Gastrocnemius medialis (tissue), 4 donors: ENCODE results near the gene COL5A2. TPM values are rescaled to one million over a fixed set of nuclear protein-coding genes. Genes with fewer than 3 reads are reported as not detected.

Experiments used
- ATAC-seq, 2 donors: fragments of 150-250 bp; one replicate each; pipeline ENCODE4 v1.9.1; 2016
- DNase-seq, 2 donors: peaks; one replicate each; pipeline ENCODE4 v3.0.0-alpha.2; 2019
- H3K27ac ChIP-seq, 4 donors: fragments of 200-600 bp; sonication (generic); 1 replicate in 1 of 4; 2 replicates in 3 of 4; pipeline ENCODE4 v1.5.1; 2016 to 2018; ENCODE audit warnings: mild to moderate bottlenecking in 2 of 4, moderate library complexity in 1 of 4
- H3K27me3 ChIP-seq, 3 donors: fragments of 200-600 bp; sonication (generic) in 2 of 3; 1 replicate in 1 of 3; 2 replicates in 2 of 3; pipeline versions ENCODE4 v1.5.1 to v1.6.0; 2016 to 2019; ENCODE audit warnings: mild to moderate bottlenecking in 1 of 3, moderate library complexity in 1 of 3
- H3K36me3 ChIP-seq, 2 donors: fragments of 200-600 bp; sonication (generic) in 1 of 2; one replicate each; pipeline ENCODE4 v1.5.1; 2017 to 2018
- H3K4me1 ChIP-seq, 2 donors: fragments of 200-600 bp; sonication (generic) in 1 of 2; one replicate each; pipeline ENCODE4 v1.5.1; 2016 to 2017; ENCODE audit warnings: mild to moderate bottlenecking in 2 of 2
- H3K4me3 ChIP-seq, 4 donors: fragments of 200-600 bp; sonication (generic) in 3 of 4; 1 replicate in 1 of 4; 2 replicates in 3 of 4; pipeline ENCODE4 v1.5.1; 2016 to 2019; ENCODE audit warnings: mild to moderate bottlenecking in 2 of 4
- H3K9me3 ChIP-seq, 3 donors: fragments of 200-600 bp; sonication (generic) in 2 of 3; 1 replicate in 1 of 3; 2 replicates in 2 of 3; pipeline ENCODE4 v1.5.1; 2016 to 2019
- CTCF ChIP-seq, 5 experiments: fragments of 450-650 bp in 3 of 5; fragments of 200-600 bp in 2 of 5; sonication (generic) in 2 of 5; IDR thresholded peaks in 4 of 5; conservative IDR thresholded peaks in 1 of 5; 1 replicate in 4 of 5; 2 replicates in 1 of 5; pipeline ENCODE4 v1.5.1; 2016 to 2019; ENCODE audit warnings: antibody characterized with exemption in 5 of 5, mild to moderate bottlenecking in 3 of 5, moderate library complexity in 3 of 5
- POLR2A ChIP-seq, 2 donors: fragments of 450-650 bp; IDR thresholded peaks; one replicate each; pipeline ENCODE4 v1.6.1; 2017; ENCODE audit warnings: antibody characterized with exemption in 2 of 2, mild to moderate bottlenecking in 2 of 2, moderate library complexity in 2 of 2
- in situ Hi-C, 4 donors: fragments of 200-750 bp; cut with MboI; loops; one replicate each; pipeline versions ENCODE4 v1.15.0 to v1.8.0; 2017; ENCODE audit warnings: low sequenced_read_pairs in 4 of 4
- intact Hi-C: fragments of 100-400 bp; cut with DNase I; formaldehyde crosslinking; loops from one replicate; pipeline ENCODE4 v1.15.1; 2023; ENCODE audit warnings: low total_unique reads
- total RNA-seq, 4 donors: library from RNA; depleted of rRNA; stranded (reverse); fragments of >200 nt; gene quantifications; one replicate each; pipeline versions ENCODE4 v1.1.0 to v1.2.3, GENCODE V29; 2016

COL5A2 gene
- total RNA-seq, 4 donors from 2014 or later: 4.4 to 9.8 (median 6.2) TPM

- Histone ChIP-seq H3K4me3 (no peak overlapping the region), H3K36me3 (no peaks in the 10 kb centered on the region), H3K27ac (no peak overlapping the region), H3K27me3 (no peaks in the 10 kb centered on the region), H3K9me3 (no peaks in the 10 kb centered on the region), H3K4me1 (no peaks in the 10 kb centered on the region)
- ATAC-seq (no peak), DNase-seq (no peak)
- in situ Hi-C loops: no loop called here
- TF ChIP-seq CTCF (IDR thresholded peaks at IDR 0.05 in 4 of 5, conservative IDR thresholded peaks at IDR 0.05 in 1 of 5) (no peak), POLR2A (IDR thresholded peaks at IDR 0.05) (no peak)
- intact Hi-C loops: no loop called here
Observed at GRCh38 chr2:189203177-189203799, 23.7 kb upstream of the COL5A2 start.

- no peak overlapping the region for H3K27ac ChIP-seq
- H3K4me3 ChIP-seq: no peak overlapping the region
- H3K4me1 ChIP-seq: no peaks in the 10 kb centered on the region
- intact Hi-C loops (no loop called here), in situ Hi-C loops (no loop called here)
- H3K36me3 ChIP-seq: no peaks in the 10 kb centered on the region
- ATAC-seq (no peak), DNase-seq (no peak)
- no peaks in the 10 kb centered on the region for H3K9me3 ChIP-seq
- H3K27me3 ChIP-seq: no peaks in the 10 kb centered on the region
- TF ChIP-seq POLR2A (IDR thresholded peaks at IDR 0.05) (no peak), CTCF (IDR thresholded peaks at IDR 0.05 in 4 of 5, conservative IDR thresholded peaks at IDR 0.05 in 1 of 5) (no peak)
Observed at GRCh38 chr2:189199797-189200196, 20.2 kb upstream of the COL5A2 start.

DNA sequence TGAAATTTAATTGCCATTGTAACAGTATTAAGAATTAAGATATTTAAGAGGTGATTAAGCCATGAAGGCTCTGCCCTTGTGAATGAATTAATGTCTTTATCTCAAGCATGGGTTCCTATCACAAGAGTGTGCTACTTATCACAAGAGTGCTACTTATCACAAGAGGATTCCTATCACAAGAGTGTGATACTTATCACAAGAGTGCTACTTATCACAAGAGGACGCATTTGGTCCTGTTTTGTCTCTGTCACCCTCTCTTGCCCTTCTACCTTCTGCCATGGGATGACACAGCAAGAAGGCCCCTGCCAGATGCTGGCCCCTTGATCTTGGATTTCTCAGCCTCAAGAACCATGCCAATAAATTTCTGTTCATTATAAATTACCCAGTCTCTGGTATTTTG lies 13.2 kb upstream of the COL5A2 start:
- Histone ChIP-seq H3K36me3 (no peaks in the 10 kb centered on the region), H3K9me3 (no peaks in the 10 kb centered on the region), H3K4me3 (no peak overlapping the region), H3K27me3 (no peaks in the 10 kb centered on the region), H3K4me1 (no peaks in the 10 kb centered on the region), H3K27ac (no peak overlapping the region)
- intact Hi-C loops (no loop called here), in situ Hi-C loops (no loop called here)
- DNase-seq (no peak), ATAC-seq (no peak)
- TF ChIP-seq CTCF (IDR thresholded peaks at IDR 0.05 in 4 of 5, conservative IDR thresholded peaks at IDR 0.05 in 1 of 5): no peak
- TF ChIP-seq POLR2A (IDR thresholded peaks at IDR 0.05): no peak

GRCh38 chr2:189191766-189192165 lies 12.2 kb upstream of the COL5A2 start:
- Histone ChIP-seq H3K36me3 (no peaks in the 10 kb centered on the region), H3K27me3 (no peaks in the 10 kb centered on the region), H3K4me1 (no peaks in the 10 kb centered on the region), H3K27ac (no peak overlapping the region), H3K9me3 (no peaks in the 10 kb centered on the region), H3K4me3 (no peak overlapping the region)
- in situ Hi-C loops: no loop called here
- no peak for ATAC-seq
- TF ChIP-seq CTCF (IDR thresholded peaks at IDR 0.05 in 4 of 5, conservative IDR thresholded peaks at IDR 0.05 in 1 of 5) (no peak), POLR2A (IDR thresholded peaks at IDR 0.05) (no peak)
- no peak for DNase-seq
- intact Hi-C loops: no loop called here

DNA sequence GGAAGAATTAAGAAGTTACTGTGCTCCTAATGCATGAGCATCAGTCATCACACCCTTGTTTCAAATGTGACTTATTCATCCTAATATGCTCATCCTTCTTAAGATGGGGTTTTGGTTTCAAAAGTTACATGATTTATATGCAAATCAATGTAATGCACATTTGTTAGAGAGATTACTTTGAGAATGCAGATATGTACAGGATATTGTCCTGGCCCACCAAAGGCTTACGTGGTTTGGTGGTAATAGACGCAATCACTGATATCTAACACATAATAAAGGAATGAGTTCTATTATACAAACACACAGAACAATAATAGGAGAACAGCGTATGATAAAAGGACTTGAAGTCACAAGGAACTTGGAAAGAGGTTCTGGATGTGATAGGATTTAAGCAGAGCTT lies 11.1 kb upstream of the COL5A2 start:
- ATAC-seq (no peak), DNase-seq (no peak)
- no peak overlapping the region for H3K27ac ChIP-seq
- intact Hi-C loops: no loop called here
- no peaks in the 10 kb centered on the region for H3K27me3 ChIP-seq
- in situ Hi-C loops: no loop called here
- no peak overlapping the region for H3K4me3 ChIP-seq
- no peaks in the 10 kb centered on the region for H3K36me3 ChIP-seq
- TF ChIP-seq CTCF (IDR thresholded peaks at IDR 0.05 in 4 of 5, conservative IDR thresholded peaks at IDR 0.05 in 1 of 5) (no peak), POLR2A (IDR thresholded peaks at IDR 0.05) (no peak)
- no peaks in the 10 kb centered on the region for H3K9me3 ChIP-seq
- no peaks in the 10 kb centered on the region for H3K4me1 ChIP-seq
